ENCODE measurements around the gene MAGEA6. TPM values are rescaled to one million over a fixed set of nuclear protein-coding genes. Genes with fewer than 3 reads are reported as not detected.
"Not testable (repeated sequence)": the region's sequence is repeated elsewhere in the genome, so short reads cannot be mapped to it uniquely, and the experiment has no call there.

MAGEA6 gene
- total and polyA plus RNA-seq, 2 experiments from 2014 or later = not detected

DNA sequence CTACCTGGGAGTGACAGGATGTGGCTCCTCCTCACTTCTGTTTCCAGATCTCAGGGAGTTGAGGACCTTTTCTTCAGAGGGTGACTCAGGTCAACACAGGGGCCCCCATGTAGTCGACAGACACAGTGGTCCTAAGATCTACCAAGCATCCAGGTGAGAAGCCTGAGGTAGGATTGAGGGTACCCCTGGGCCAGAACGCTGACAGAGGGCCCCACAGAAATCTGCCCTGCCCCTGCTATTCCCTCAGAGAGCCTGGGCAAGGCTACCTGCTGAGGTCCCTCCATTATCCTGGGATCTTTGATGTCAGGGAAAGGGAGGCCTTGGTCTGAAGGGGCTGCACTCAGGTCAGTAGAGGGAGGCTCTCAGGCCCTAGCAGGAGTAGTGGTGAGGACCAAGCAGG is 34.4 kb downstream of the MAGEA6 start:
- no peak overlapping the region for H2AFZ ChIP-seq
- no peaks in the 10 kb centered on the region for H3K9me2 ChIP-seq (ENCODE audit: insufficient read depth)
- WGBS, 2 experiments (ENCODE audit: low coverage in 1 of 2, low lambda C conversion rate in 2 of 2, missing lambda C conversion rate in 2 of 2) = 9 to 21% methylated on average over 2 of the region's 2 CpGs
- H3K27me3 ChIP-seq (replicated peaks; ENCODE audit: insufficient read depth) = no peaks in the 10 kb centered on the region
- no peaks in the 10 kb centered on the region for H3K79me2 ChIP-seq (ENCODE audit: insufficient read depth)
- in situ Hi-C loops (cut with MboI) = no loop called here
- no peaks in the 10 kb centered on the region for H3F3A ChIP-seq (ENCODE audit: insufficient read depth)
- H3K9me3 ChIP-seq (ENCODE audit: low read depth) = no peaks in the 10 kb centered on the region
- H3K4me3 ChIP-seq = no peak overlapping the region
- H3K36me3 ChIP-seq (ENCODE audit: low read depth) = no peaks in the 10 kb centered on the region
- no peaks in the 10 kb centered on the region for H4K20me1 ChIP-seq (ENCODE audit: insufficient read depth)
- no peak overlapping the region for H3K9ac ChIP-seq
- H3K4me1 ChIP-seq (ENCODE audit: insufficient read depth) = no peaks in the 10 kb centered on the region
- H3K27ac ChIP-seq = no peak overlapping the region
- no peak for DNase-seq
- H3K4me2 ChIP-seq (ENCODE audit: unreplicated experiment) = no peak overlapping the region
- TF ChIP-seq EZH2 (IDR thresholded peaks at IDR 0.05; ENCODE audit: insufficient read depth, poor library complexity, severe bottlenecking) (no peak), EZH2phosphoT487 (IDR thresholded peaks at IDR 0.05; ENCODE audit: insufficient read depth, low read depth) (no peak)

DNA sequence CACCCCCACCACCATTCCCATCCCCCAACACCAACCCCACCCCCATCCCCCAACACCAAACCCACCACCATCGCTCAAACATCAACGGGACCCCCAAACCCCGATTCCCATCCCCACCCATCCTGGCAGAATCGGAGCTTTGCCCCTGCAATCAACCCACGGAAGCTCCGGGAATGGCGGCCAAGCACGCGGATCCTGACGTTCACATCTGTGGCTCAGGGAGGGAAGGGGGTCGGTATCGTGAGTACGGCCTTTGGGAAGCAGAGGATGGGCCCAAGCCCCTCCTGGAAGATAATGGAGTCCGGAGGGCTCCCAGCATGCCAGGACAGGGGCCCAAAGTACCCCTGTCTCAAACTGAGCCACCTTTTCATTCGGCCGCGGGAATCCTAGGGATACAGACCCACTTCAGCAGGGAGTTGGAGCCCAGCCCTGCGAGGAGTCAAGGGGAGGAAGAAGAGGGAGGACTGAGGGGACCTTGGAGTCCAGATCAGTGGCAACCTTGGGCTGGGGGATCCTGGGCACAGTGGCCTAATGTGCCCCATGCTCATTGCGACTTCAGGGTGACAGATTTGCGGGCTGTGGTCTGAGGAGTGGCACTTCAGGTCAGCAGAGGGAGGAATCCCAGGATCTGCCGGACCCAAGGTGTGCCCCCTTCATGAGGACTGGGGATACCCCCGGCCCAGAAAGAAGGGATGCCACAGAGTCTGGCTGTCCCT is 35.2 kb downstream of the MAGEA6 start:
- H4K20me1 ChIP-seq (ENCODE audit: insufficient read depth); H3K27ac ChIP-seq; H3K27me3 ChIP-seq (replicated peaks; ENCODE audit: insufficient read depth); DNase-seq; H3K9me3 ChIP-seq (ENCODE audit: low read depth); H3K9me2 ChIP-seq (ENCODE audit: insufficient read depth); H3K4me1 ChIP-seq (ENCODE audit: insufficient read depth); H3K79me2 ChIP-seq (ENCODE audit: insufficient read depth); in situ Hi-C loops (cut with MboI); H3F3A ChIP-seq (ENCODE audit: insufficient read depth); H3K4me2 ChIP-seq (ENCODE audit: unreplicated experiment); H3K4me3 ChIP-seq; H3K36me3 ChIP-seq (ENCODE audit: low read depth); H2AFZ ChIP-seq; H3K9ac ChIP-seq: not testable (repeated sequence)
- 72 to 76% methylated on average over 12 to 19 of the region's 22 CpGs for WGBS, 2 experiments (ENCODE audit: low coverage in 1 of 2, low lambda C conversion rate in 2 of 2, missing lambda C conversion rate in 2 of 2)

DNA sequence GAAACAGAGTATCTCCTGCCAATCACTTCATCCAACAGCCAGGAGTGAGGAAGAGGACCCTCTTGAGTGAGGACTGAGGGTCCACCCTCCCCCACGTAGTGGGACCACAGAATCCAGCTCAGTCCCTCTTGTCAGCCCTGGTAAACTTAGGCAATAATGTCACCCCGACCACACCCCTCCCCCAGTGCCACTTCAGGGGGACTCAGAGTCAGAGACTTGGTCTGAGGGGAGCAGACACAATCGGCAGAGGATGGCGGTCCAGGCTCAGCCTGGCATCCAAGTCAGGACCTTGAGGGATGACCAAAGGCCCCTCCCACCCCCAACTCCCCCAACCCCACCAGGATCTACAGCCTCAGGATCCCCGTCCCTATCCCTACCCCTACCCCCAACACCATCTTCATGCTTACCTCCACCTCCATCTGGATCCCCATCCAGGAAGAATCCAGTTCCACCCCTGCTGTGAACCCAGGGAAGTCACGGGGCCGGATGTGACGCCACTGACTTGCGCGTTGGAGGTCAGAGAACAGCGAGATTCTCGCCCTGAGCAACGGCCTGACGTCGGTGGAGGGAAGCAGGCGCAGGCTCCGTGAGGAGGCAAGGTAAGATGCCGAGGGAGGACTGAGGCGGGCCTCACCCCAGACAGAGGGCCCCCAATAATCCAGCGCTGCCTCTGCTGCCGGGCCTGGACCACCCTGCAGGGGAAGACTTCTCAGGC is 36.1 kb downstream of the MAGEA6 start, which contains the start of the genes CSAG1 and MAGEA12:
TSS of gene CSAG1 (minus strand) at position 461 of the 715 bp plus-strand sequence. CDS start 1,261 bp downstream, outside the sequence.
TSS of gene MAGEA12 (plus strand) at position 497 of the 715 bp plus-strand sequence. CDS start 2,405 bp downstream, outside the sequence.
- H2AFZ ChIP-seq = no peak within 1 kb of the TSS
- H3K36me3 ChIP-seq (ENCODE audit: low read depth) = no peaks in the 10 kb centered on the region
- no peaks in the 10 kb centered on the region for H3K9me3 ChIP-seq (ENCODE audit: low read depth)
- H3K79me2 ChIP-seq (ENCODE audit: insufficient read depth) = no peaks in the 10 kb centered on the region
- no peaks in the 10 kb centered on the region for H3K9me2 ChIP-seq (ENCODE audit: insufficient read depth)
- H4K20me1 ChIP-seq (ENCODE audit: insufficient read depth) = no peaks in the 10 kb centered on the region
- H3K4me1 ChIP-seq (ENCODE audit: insufficient read depth) = no peaks in the 10 kb centered on the region
- no peak within 1 kb of the TSS for H3K27ac ChIP-seq
- WGBS, 2 experiments (ENCODE audit: low coverage in 1 of 2, low lambda C conversion rate in 2 of 2, missing lambda C conversion rate in 2 of 2) = 8 to 74% methylated on average over 2 to 14 of the region's 21 CpGs
- no peak within 1 kb of the TSS for H3K4me2 ChIP-seq (ENCODE audit: unreplicated experiment)
- no peak within 1 kb of the TSS for H3K4me3 ChIP-seq
- H3F3A ChIP-seq (ENCODE audit: insufficient read depth) = no peaks in the 10 kb centered on the region
- no peak within 1 kb of the TSS for H3K9ac ChIP-seq
- in situ Hi-C loops (cut with MboI) = no loop called here
- TF ChIP-seq EZH2phosphoT487 (IDR thresholded peaks at IDR 0.05; ENCODE audit: insufficient read depth, low read depth) (no peak), EZH2 (IDR thresholded peaks at IDR 0.05; ENCODE audit: insufficient read depth, poor library complexity, severe bottlenecking) (no peak)
- DNase-seq = no peak
- no peaks in the 10 kb centered on the region for H3K27me3 ChIP-seq (replicated peaks; ENCODE audit: insufficient read depth)

DNA sequence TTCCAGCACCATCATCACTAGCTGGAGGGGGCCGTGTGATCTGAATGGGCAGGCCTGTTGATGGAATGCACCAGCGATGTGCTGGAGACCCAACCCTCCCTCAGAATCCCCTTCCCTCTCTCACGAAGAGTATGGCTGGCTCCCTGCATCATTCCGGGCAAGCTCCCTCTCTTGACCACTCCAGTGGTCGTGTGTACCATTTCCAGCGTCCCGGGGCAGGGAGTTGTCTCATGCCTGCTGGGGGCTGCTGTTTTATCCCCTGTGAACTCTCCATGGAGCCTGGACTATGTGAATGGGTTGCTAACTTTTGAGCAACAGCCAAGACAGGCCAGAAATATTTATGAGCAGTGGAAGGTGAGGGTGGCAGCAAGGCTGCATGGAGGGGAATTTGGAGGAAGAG is 44.1 kb downstream of the MAGEA6 start:
- Histone ChIP-seq H3K4me3 (no peak overlapping the region), H3K9me2 (ENCODE audit: insufficient read depth) (no peaks in the 10 kb centered on the region), H3K9me3 (ENCODE audit: low read depth) (no peaks in the 10 kb centered on the region), H2AFZ (no peak overlapping the region), H3K79me2 (ENCODE audit: insufficient read depth) (no peaks in the 10 kb centered on the region), H3K27ac (no peak overlapping the region), H3F3A (ENCODE audit: insufficient read depth) (no peaks in the 10 kb centered on the region), H4K20me1 (ENCODE audit: insufficient read depth) (no peaks in the 10 kb centered on the region), H3K27me3 (replicated peaks; ENCODE audit: insufficient read depth) (no peaks in the 10 kb centered on the region), H3K36me3 (ENCODE audit: low read depth) (no peaks in the 10 kb centered on the region), H3K9ac (no peak overlapping the region), H3K4me2 (ENCODE audit: unreplicated experiment) (no peak overlapping the region), H3K4me1 (ENCODE audit: insufficient read depth) (no peaks in the 10 kb centered on the region)
- WGBS, 2 experiments (ENCODE audit: low coverage in 1 of 2, low lambda C conversion rate in 2 of 2, missing lambda C conversion rate in 2 of 2) = 13 to 14% methylated on average over 5 to 7 of the region's 7 CpGs
- no peak for DNase-seq
- TF ChIP-seq EZH2 (IDR thresholded peaks at IDR 0.05; ENCODE audit: insufficient read depth, poor library complexity, severe bottlenecking) = no peak
- TF ChIP-seq EZH2phosphoT487 (IDR thresholded peaks at IDR 0.05; ENCODE audit: insufficient read depth, low read depth) = no peak
- in situ Hi-C loops (cut with MboI) = no loop called here

Other genes with a start within 250 kb of the MAGEA6 start
- gene GABRQ, start 131.8 kb downstream of the MAGEA6 start, total RNA-seq (2014; rRNA removed; shearing (Covaris generic)) = not detected in 2 replicates
- not detected in 2 replicates for gene GABRQ, start 131.8 kb downstream of the MAGEA6 start, polyA plus RNA-seq (2016; fragmentation: Nextera tagmentation; extraction: Ambion mirVana)
- not detected in 2 replicates for gene MAGEA3, start 70.9 kb downstream of the MAGEA6 start, total RNA-seq (2014; rRNA removed; shearing (Covaris generic))
- not detected in 2 replicates for gene MAGEA3, start 70.9 kb downstream of the MAGEA6 start, polyA plus RNA-seq (2016; fragmentation: Nextera tagmentation; extraction: Ambion mirVana)
- gene CSAG2, start 60.4 kb downstream of the MAGEA6 start, total RNA-seq (2014; rRNA removed; shearing (Covaris generic)) = not detected in 2 replicates
- gene CSAG2, start 60.4 kb downstream of the MAGEA6 start, polyA plus RNA-seq (2016; fragmentation: Nextera tagmentation; extraction: Ambion mirVana) = not detected in 2 replicates
- not detected in 2 replicates for gene MAGEA2B, start 55.1 kb downstream of the MAGEA6 start, total RNA-seq (2014; rRNA removed; shearing (Covaris generic))
- gene MAGEA2B, start 55.1 kb downstream of the MAGEA6 start, polyA plus RNA-seq (2016; fragmentation: Nextera tagmentation; extraction: Ambion mirVana) = not detected in 2 replicates
- gene CSAG1, start 36.0 kb downstream of the MAGEA6 start, total RNA-seq (2014; rRNA removed; shearing (Covaris generic)) = not detected in 2 replicates
- 0.24 TPM in 1 of 2 replicates, not detected in the other for gene CSAG1, start 36.0 kb downstream of the MAGEA6 start, polyA plus RNA-seq (2016; fragmentation: Nextera tagmentation; extraction: Ambion mirVana)
- 0.54 TPM in 1 of 2 replicates, not detected in the other for gene MAGEA12, start 35.9 kb downstream of the MAGEA6 start, total RNA-seq (2014; rRNA removed; shearing (Covaris generic))
- 0.18 and 0.27 TPM in 2 replicates for gene MAGEA12, start 35.9 kb downstream of the MAGEA6 start, polyA plus RNA-seq (2016; fragmentation: Nextera tagmentation; extraction: Ambion mirVana)
- not detected in 2 replicates for gene MAGEA2, start 15.8 kb downstream of the MAGEA6 start, total RNA-seq (2014; rRNA removed; shearing (Covaris generic))
- gene MAGEA2, start 15.8 kb downstream of the MAGEA6 start, polyA plus RNA-seq (2016; fragmentation: Nextera tagmentation; extraction: Ambion mirVana) = not detected in 2 replicates
- not detected in 2 replicates for gene CSAG3, start 10.5 kb downstream of the MAGEA6 start, total RNA-seq (2014; rRNA removed; shearing (Covaris generic))
- not detected in 2 replicates for gene CSAG3, start 10.5 kb downstream of the MAGEA6 start, polyA plus RNA-seq (2016; fragmentation: Nextera tagmentation; extraction: Ambion mirVana)
- gene CETN2, start 61.1 kb upstream of the MAGEA6 start, total RNA-seq (2014; rRNA removed; shearing (Covaris generic)) = 51.7 and 73.7 TPM in 2 replicates
- gene CETN2, start 61.1 kb upstream of the MAGEA6 start, polyA plus RNA-seq (2016; fragmentation: Nextera tagmentation; extraction: Ambion mirVana) = 72.0 and 74.5 TPM in 2 replicates
- gene NSDHL, start 61.4 kb upstream of the MAGEA6 start, total RNA-seq (2014; rRNA removed; shearing (Covaris generic)) = 8.3 and 11.2 TPM in 2 replicates
- 24.0 and 25.2 TPM in 2 replicates for gene NSDHL, start 61.4 kb upstream of the MAGEA6 start, polyA plus RNA-seq (2016; fragmentation: Nextera tagmentation; extraction: Ambion mirVana)
- 4.5 and 7.2 TPM in 2 replicates for gene ZNF185, start 128.4 kb upstream of the MAGEA6 start, total RNA-seq (2014; rRNA removed; shearing (Covaris generic))
- 3.7 and 4.0 TPM in 2 replicates for gene ZNF185, start 128.4 kb upstream of the MAGEA6 start, polyA plus RNA-seq (2016; fragmentation: Nextera tagmentation; extraction: Ambion mirVana)
- gene PNMA5, start 224.4 kb upstream of the MAGEA6 start, total RNA-seq (2014; rRNA removed; shearing (Covaris generic)) = not detected in 2 replicates
- gene PNMA5, start 224.4 kb upstream of the MAGEA6 start, polyA plus RNA-seq (2016; fragmentation: Nextera tagmentation; extraction: Ambion mirVana) = not detected in 2 replicates

Data from GM23248 (cell line).